Stomach (tissue), 4 donors: ENCODE measurements around the gene SCN10A.

Experiments used
- POLR2A ChIP-seq, 4 donors: fragments of 450-650 bp; IDR thresholded peaks; one replicate each; pipeline ENCODE4 v1.6.1; 2016; ENCODE audit warnings: antibody characterized with exemption in 4 of 4, control low read depth in 2 of 4, mild to moderate bottlenecking in 1 of 4, moderate library complexity in 1 of 4
- TF ChIP-seq, protein P1 (sequence below), 7 experiments: fragments of 450-650 bp in 4 of 7; fragments of 200-600 bp in 3 of 7; sonication (generic) in 3 of 7; IDR thresholded peaks; one replicate each; pipeline ENCODE4 v1.5.1; 2016 to 2019; ENCODE audit warnings: antibody characterized with exemption in 7 of 7, control low read depth in 2 of 7, mild to moderate bottlenecking in 1 of 7

DNA sequence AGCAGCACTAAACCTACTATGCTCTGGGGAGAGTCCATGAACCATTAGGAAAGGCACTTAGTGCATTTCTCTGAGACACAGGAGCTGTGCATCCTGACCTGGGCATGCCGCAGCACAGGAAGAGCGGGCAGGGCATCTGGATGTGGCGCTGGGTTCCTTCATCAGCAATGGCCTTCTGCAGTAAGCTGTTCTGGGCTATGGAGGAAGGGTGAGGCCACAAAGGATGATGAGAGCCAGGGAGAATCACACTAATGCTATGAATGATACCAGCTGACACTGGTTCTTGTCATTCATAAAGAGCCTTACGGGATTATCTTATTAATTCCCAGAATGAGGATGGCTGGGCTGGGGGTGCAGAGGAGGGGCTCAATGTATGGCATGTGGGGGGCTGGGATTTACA, 12.7 kb upstream of the SCN10A start:
- TF ChIP-seq POLR2A (IDR thresholded peaks at IDR 0.05): no peak
- TF ChIP-seq, protein P1, sequence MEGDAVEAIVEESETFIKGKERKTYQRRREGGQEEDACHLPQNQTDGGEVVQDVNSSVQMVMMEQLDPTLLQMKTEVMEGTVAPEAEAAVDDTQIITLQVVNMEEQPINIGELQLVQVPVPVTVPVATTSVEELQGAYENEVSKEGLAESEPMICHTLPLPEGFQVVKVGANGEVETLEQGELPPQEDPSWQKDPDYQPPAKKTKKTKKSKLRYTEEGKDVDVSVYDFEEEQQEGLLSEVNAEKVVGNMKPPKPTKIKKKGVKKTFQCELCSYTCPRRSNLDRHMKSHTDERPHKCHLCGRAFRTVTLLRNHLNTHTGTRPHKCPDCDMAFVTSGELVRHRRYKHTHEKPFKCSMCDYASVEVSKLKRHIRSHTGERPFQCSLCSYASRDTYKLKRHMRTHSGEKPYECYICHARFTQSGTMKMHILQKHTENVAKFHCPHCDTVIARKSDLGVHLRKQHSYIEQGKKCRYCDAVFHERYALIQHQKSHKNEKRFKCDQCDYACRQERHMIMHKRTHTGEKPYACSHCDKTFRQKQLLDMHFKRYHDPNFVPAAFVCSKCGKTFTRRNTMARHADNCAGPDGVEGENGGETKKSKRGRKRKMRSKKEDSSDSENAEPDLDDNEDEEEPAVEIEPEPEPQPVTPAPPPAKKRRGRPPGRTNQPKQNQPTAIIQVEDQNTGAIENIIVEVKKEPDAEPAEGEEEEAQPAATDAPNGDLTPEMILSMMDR (IDR thresholded peaks at IDR 0.05): no peak
